ENCODE results near the gene EPX. TPM values are rescaled to one million over a fixed set of nuclear protein-coding genes. Genes with fewer than 3 reads are reported as not detected.

EPX gene
- polyA plus RNA-seq, 1 donor from 2014 or later, result not detected

DNA sequence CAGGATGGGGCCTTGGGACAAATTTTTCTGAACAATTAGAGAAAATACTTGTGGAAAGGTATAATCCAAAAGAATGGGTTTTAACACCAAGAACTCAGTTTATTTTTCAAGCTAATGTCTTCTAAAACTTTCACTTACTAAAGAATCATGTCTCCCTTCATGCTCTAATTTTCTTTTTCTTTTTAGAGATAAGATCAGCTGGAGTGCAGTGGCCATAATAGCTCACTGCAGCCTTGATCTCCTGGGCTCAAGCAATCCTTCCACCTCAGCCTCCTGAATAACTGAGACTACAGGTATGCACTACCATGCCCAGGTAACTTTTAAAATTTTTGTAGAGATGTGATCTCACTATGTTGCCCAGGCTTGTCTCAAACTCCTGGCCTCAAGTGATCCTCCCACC lies 38.9 kb upstream of the EPX start:
- H3K27ac ChIP-seq (ENCODE audit: low read length), result no peak overlapping the region
- no peaks in the 10 kb centered on the region for H3F3A ChIP-seq (ENCODE audit: insufficient read depth, low read length, poor library complexity, severe bottlenecking)
- no peak overlapping the region for H3K4me3 ChIP-seq (ENCODE audit: low read length)
- H3K4me2 ChIP-seq (ENCODE audit: low read length), result no peak overlapping the region
- TF ChIP-seq CTCF (IDR thresholded peaks at IDR 0.05; ENCODE audit: poor library complexity, severe bottlenecking) (no peak), SMC3 (conservative IDR thresholded peaks at IDR 0.05; ENCODE audit: poor library complexity) (no peak), EP300 (conservative IDR thresholded peaks at IDR 0.05; ENCODE audit: poor library complexity, severe bottlenecking) (no peak), TAF1 (IDR thresholded peaks at IDR 0.05; ENCODE audit: low read depth) (no peak), RAD21 (conservative IDR thresholded peaks at IDR 0.05) (no peak), MXI1 (conservative IDR thresholded peaks at IDR 0.05; ENCODE audit: poor library complexity, severe bottlenecking) (no peak), POLR2AphosphoS5 (IDR thresholded peaks at IDR 0.05) (no peak), EZH2 (IDR thresholded peaks at IDR 0.05; ENCODE audit: borderline replicate concordance, insufficient read depth, low read length, poor library complexity, severe bottlenecking) (no peak)
- TF ChIP-seq, protein P1, sequence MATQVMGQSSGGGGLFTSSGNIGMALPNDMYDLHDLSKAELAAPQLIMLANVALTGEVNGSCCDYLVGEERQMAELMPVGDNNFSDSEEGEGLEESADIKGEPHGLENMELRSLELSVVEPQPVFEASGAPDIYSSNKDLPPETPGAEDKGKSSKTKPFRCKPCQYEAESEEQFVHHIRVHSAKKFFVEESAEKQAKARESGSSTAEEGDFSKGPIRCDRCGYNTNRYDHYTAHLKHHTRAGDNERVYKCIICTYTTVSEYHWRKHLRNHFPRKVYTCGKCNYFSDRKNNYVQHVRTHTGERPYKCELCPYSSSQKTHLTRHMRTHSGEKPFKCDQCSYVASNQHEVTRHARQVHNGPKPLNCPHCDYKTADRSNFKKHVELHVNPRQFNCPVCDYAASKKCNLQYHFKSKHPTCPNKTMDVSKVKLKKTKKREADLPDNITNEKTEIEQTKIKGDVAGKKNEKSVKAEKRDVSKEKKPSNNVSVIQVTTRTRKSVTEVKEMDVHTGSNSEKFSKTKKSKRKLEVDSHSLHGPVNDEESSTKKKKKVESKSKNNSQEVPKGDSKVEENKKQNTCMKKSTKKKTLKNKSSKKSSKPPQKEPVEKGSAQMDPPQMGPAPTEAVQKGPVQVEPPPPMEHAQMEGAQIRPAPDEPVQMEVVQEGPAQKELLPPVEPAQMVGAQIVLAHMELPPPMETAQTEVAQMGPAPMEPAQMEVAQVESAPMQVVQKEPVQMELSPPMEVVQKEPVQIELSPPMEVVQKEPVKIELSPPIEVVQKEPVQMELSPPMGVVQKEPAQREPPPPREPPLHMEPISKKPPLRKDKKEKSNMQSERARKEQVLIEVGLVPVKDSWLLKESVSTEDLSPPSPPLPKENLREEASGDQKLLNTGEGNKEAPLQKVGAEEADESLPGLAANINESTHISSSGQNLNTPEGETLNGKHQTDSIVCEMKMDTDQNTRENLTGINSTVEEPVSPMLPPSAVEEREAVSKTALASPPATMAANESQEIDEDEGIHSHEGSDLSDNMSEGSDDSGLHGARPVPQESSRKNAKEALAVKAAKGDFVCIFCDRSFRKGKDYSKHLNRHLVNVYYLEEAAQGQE (IDR thresholded peaks at IDR 0.05; ENCODE audit: borderline replicate concordance), result no peak
- H3K9ac ChIP-seq (ENCODE audit: low read length), result no peak overlapping the region
- no peak overlapping the region for H2AFZ ChIP-seq (ENCODE audit: low read depth, low read length)
- H3K27me3 ChIP-seq (ENCODE audit: insufficient read depth, low read depth, low read length), result peaks cover 73% of the 10 kb centered on the region
- H3K9me2 ChIP-seq (ENCODE audit: insufficient read depth, low read length), result no peaks in the 10 kb centered on the region
- no peaks in the 10 kb centered on the region for H3K79me2 ChIP-seq (replicated peaks; ENCODE audit: insufficient read depth, low read length)
- no peaks in the 10 kb centered on the region for H3K36me3 ChIP-seq (ENCODE audit: insufficient read depth, low read length)
- H4K20me1 ChIP-seq (ENCODE audit: insufficient read depth), result no peaks in the 10 kb centered on the region
- H3K9me3 ChIP-seq (ENCODE audit: low read length), result no peaks in the 10 kb centered on the region

DNA sequence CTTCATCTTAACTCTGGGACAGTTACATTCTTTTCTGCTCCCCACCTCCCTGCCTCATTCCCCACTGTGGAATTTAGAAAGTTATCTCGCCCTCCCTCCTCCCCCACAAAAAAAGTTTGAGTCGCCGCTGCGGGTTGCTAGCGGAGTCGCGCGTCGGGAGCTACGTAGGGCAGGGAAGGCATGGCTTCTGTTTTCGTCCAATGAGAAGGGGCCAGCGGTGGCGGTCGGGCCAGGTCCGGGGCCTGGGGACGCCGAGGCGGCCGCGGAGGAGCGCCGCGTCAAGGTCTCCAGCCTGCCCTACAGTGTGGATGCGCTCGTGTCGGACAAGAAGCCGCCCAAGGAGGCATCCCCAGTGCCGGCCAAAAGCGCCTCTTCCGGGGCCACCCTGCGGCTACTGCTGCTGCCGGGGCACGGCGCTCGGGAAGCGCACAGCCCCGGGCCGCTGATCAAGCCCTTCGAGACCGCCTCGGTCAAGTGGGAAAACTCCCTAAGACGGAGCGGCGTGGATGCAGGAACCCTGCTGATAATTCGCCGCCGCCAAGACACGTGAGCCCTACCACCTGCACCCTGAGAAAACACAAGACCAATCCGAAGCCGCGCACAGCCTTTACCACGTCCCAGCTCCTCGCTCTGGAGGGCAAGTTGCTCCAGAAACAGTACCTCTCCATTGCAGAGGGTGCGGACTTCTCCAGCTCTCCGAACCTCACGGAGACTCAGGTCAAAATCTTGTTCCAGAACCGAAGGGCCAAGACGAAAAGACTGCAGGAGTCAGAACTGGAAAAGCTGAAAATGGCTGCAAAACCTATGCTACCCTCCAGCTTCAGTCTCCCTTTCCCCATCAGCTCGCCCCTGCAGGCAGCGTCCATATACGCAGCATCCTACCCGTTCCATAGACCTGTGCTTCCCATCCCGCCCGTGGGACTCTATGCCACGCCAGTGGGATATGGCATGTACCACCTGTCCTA lies 35.4 kb upstream of the EPX start:
- no peaks in the 10 kb centered on the region for H3K9me3 ChIP-seq (ENCODE audit: low read length)
- no peaks in the 10 kb centered on the region for H3K79me2 ChIP-seq (replicated peaks; ENCODE audit: insufficient read depth, low read length)
- no peaks in the 10 kb centered on the region for H4K20me1 ChIP-seq (ENCODE audit: insufficient read depth)
- H3K36me3 ChIP-seq (ENCODE audit: insufficient read depth, low read length), result no peaks in the 10 kb centered on the region
- H3K4me3 ChIP-seq (ENCODE audit: low read length), result peak overlapping the region; percentile 78
- no peaks in the 10 kb centered on the region for H3F3A ChIP-seq (ENCODE audit: insufficient read depth, low read length, poor library complexity, severe bottlenecking)
- peak overlapping the region; percentile 45 for H3K9ac ChIP-seq (ENCODE audit: low read length)
- H3K4me2 ChIP-seq (ENCODE audit: low read length), result peak overlapping the region; percentile 71
- H3K27ac ChIP-seq (ENCODE audit: low read length), result no peak overlapping the region
- peaks cover 56% of the 10 kb centered on the region for H3K27me3 ChIP-seq (ENCODE audit: insufficient read depth, low read depth, low read length)
- no peaks in the 10 kb centered on the region for H3K9me2 ChIP-seq (ENCODE audit: insufficient read depth, low read length)
- peak overlapping the region; percentile 12 for H2AFZ ChIP-seq (ENCODE audit: low read depth, low read length)
- no peak for TF ChIP-seq EP300 (conservative IDR thresholded peaks at IDR 0.05; ENCODE audit: poor library complexity, severe bottlenecking)
- no peak for TF ChIP-seq EZH2 (IDR thresholded peaks at IDR 0.05; ENCODE audit: borderline replicate concordance, insufficient read depth, low read length, poor library complexity, severe bottlenecking)
- TF ChIP-seq POLR2AphosphoS5 (IDR thresholded peaks at IDR 0.05), result no peak
- TF ChIP-seq, protein P1 (IDR thresholded peaks at IDR 0.05; ENCODE audit: borderline replicate concordance), result no peak
- no peak for TF ChIP-seq SMC3 (conservative IDR thresholded peaks at IDR 0.05; ENCODE audit: poor library complexity)
- TF ChIP-seq TAF1 (IDR thresholded peaks at IDR 0.05; ENCODE audit: low read depth), result no peak
- peak; percentile 46 for TF ChIP-seq CTCF (IDR thresholded peaks at IDR 0.05; ENCODE audit: poor library complexity, severe bottlenecking)
- TF ChIP-seq MXI1 (conservative IDR thresholded peaks at IDR 0.05; ENCODE audit: poor library complexity, severe bottlenecking), result peak; percentile 73
- TF ChIP-seq RAD21 (conservative IDR thresholded peaks at IDR 0.05), result no peak

All from neural cell (in vitro differentiated cells).